Measurements from ENCODE around the gene MAB21L4. TPM values are rescaled to one million over a fixed set of nuclear protein-coding genes. Genes with fewer than 3 reads are reported as not detected.

MAB21L4 gene
- polyA plus RNA-seq, 2 donors, result 181 to 254 TPM

GRCh38 chr2:240903191-240904060 is 7.5 kb upstream of the MAB21L4 start:
- no peak overlapping the region for H3K27ac ChIP-seq (ENCODE audit: low read depth in 2 of 2, low read length in 1 of 2)
- no peaks in the 10 kb centered on the region for H3K27me3 ChIP-seq (ENCODE audit: control insufficient read depth in 1 of 2, insufficient read depth in 2 of 2, low read length in 2 of 2)
- H3K4me3 ChIP-seq (ENCODE audit: low read depth in 1 of 2, low read length in 2 of 2), result no peak overlapping the region
- H3K36me3 ChIP-seq (ENCODE audit: control insufficient read depth in 2 of 2, insufficient read depth in 2 of 2, low read length in 1 of 2), result no peaks in the 10 kb centered on the region
- H3K9me3 ChIP-seq (ENCODE audit: control insufficient read depth in 2 of 2, insufficient read depth in 1 of 2, low read depth in 1 of 2, low read length in 1 of 2), result no peaks in the 10 kb centered on the region
- WGBS, 2 donors, result 85 to 87% methylated on average over 33 to 34 of the region's 34 CpGs
- H3K4me1 ChIP-seq (ENCODE audit: control insufficient read depth in 2 of 2, insufficient read depth in 2 of 2, low read length in 1 of 2), result peaks cover 11 to 27% of the 10 kb centered on the region in 2 donors

- Histone ChIP-seq H3K9me3 (ENCODE audit: control insufficient read depth in 2 of 2, insufficient read depth in 1 of 2, low read depth in 1 of 2, low read length in 1 of 2) (no peaks in the 10 kb centered on the region), H3K36me3 (ENCODE audit: control insufficient read depth in 2 of 2, insufficient read depth in 2 of 2, low read length in 1 of 2) (no peaks in the 10 kb centered on the region), H3K4me3 (ENCODE audit: low read depth in 1 of 2, low read length in 2 of 2) (no peak overlapping the region), H3K4me1 (ENCODE audit: control insufficient read depth in 2 of 2, insufficient read depth in 2 of 2, low read length in 1 of 2) (peaks cover 11 to 34% of the 10 kb centered on the region in 2 donors), H3K27ac (ENCODE audit: low read depth in 2 of 2, low read length in 1 of 2) (no peak overlapping the region), H3K27me3 (ENCODE audit: control insufficient read depth in 1 of 2, insufficient read depth in 2 of 2, low read length in 2 of 2) (no peaks in the 10 kb centered on the region)
- 55 to 62% methylated on average over 7 of the region's 7 CpGs for WGBS, 2 donors
These were observed 6.7 kb upstream of the MAB21L4 start for GRCh38 chr2:240902615-240903041.

GRCh38 chr2:240901986-240902614 is 6.1 kb upstream of the MAB21L4 start:
- 83 to 88% methylated on average over 13 to 14 of the region's 14 CpGs for WGBS, 2 donors
- no peak overlapping the region for H3K27ac ChIP-seq (ENCODE audit: low read depth in 2 of 2, low read length in 1 of 2)
- peaks cover 11 to 34% of the 10 kb centered on the region in 2 donors for H3K4me1 ChIP-seq (ENCODE audit: control insufficient read depth in 2 of 2, insufficient read depth in 2 of 2, low read length in 1 of 2)
- H3K4me3 ChIP-seq (ENCODE audit: low read depth in 1 of 2, low read length in 2 of 2), result no peak overlapping the region
- no peaks in the 10 kb centered on the region for H3K27me3 ChIP-seq (ENCODE audit: control insufficient read depth in 1 of 2, insufficient read depth in 2 of 2, low read length in 2 of 2)
- H3K36me3 ChIP-seq (ENCODE audit: control insufficient read depth in 2 of 2, insufficient read depth in 2 of 2, low read length in 1 of 2), result no peaks in the 10 kb centered on the region
- H3K9me3 ChIP-seq (ENCODE audit: control insufficient read depth in 2 of 2, insufficient read depth in 1 of 2, low read depth in 1 of 2, low read length in 1 of 2), result no peaks in the 10 kb centered on the region

- H3K4me3 ChIP-seq (ENCODE audit: low read depth in 1 of 2, low read length in 2 of 2), result no peak overlapping the region
- 88 to 89% methylated on average over 27 of the region's 27 CpGs for WGBS, 2 donors
- H3K4me1 ChIP-seq (ENCODE audit: control insufficient read depth in 2 of 2, insufficient read depth in 2 of 2, low read length in 1 of 2), result peaks cover 10 to 33% of the 10 kb centered on the region in 2 donors
- peaks cover 0 to 4% of the 10 kb centered on the region in 2 donors for H3K36me3 ChIP-seq (ENCODE audit: control insufficient read depth in 2 of 2, insufficient read depth in 2 of 2, low read length in 1 of 2)
- H3K27me3 ChIP-seq (ENCODE audit: control insufficient read depth in 1 of 2, insufficient read depth in 2 of 2, low read length in 2 of 2), result no peaks in the 10 kb centered on the region
- no peak overlapping the region for H3K27ac ChIP-seq (ENCODE audit: low read depth in 2 of 2, low read length in 1 of 2)
- no peaks in the 10 kb centered on the region for H3K9me3 ChIP-seq (ENCODE audit: control insufficient read depth in 2 of 2, insufficient read depth in 1 of 2, low read depth in 1 of 2, low read length in 1 of 2)
These were observed 4.3 kb upstream of the MAB21L4 start for GRCh38 chr2:240900141-240900860.

- peaks cover 8 to 36% of the 10 kb centered on the region in 2 donors for H3K4me1 ChIP-seq (ENCODE audit: control insufficient read depth in 2 of 2, insufficient read depth in 2 of 2, low read length in 1 of 2)
- H3K9me3 ChIP-seq (ENCODE audit: control insufficient read depth in 2 of 2, insufficient read depth in 1 of 2, low read depth in 1 of 2, low read length in 1 of 2), result no peaks in the 10 kb centered on the region
- H3K4me3 ChIP-seq (ENCODE audit: low read depth in 1 of 2, low read length in 2 of 2), result no peak overlapping the region
- H3K36me3 ChIP-seq (ENCODE audit: control insufficient read depth in 2 of 2, insufficient read depth in 2 of 2, low read length in 1 of 2), result peaks cover 0 to 11% of the 10 kb centered on the region in 2 donors
- peak overlapping the region in 1 of 2 donors; percentile 99 for H3K27ac ChIP-seq (ENCODE audit: low read depth in 2 of 2, low read length in 1 of 2)
- H3K27me3 ChIP-seq (ENCODE audit: control insufficient read depth in 1 of 2, insufficient read depth in 2 of 2, low read length in 2 of 2), result no peaks in the 10 kb centered on the region
- 90% methylated on average over 19 of the region's 19 CpGs for WGBS, 2 donors
These were observed 3.5 kb upstream of the MAB21L4 start for GRCh38 chr2:240899468-240899865.

- H3K36me3 ChIP-seq (ENCODE audit: control insufficient read depth in 2 of 2, insufficient read depth in 2 of 2, low read length in 1 of 2), result peaks cover 0 to 11% of the 10 kb centered on the region in 2 donors
- H3K4me3 ChIP-seq (ENCODE audit: low read depth in 1 of 2, low read length in 2 of 2), result peak overlapping the region; percentile 19 to 29
- H3K4me1 ChIP-seq (ENCODE audit: control insufficient read depth in 2 of 2, insufficient read depth in 2 of 2, low read length in 1 of 2), result peaks cover 8 to 36% of the 10 kb centered on the region in 2 donors
- WGBS, 2 donors, result 56 to 69% methylated on average over 23 of the region's 23 CpGs
- H3K9me3 ChIP-seq (ENCODE audit: control insufficient read depth in 2 of 2, insufficient read depth in 1 of 2, low read depth in 1 of 2, low read length in 1 of 2), result no peaks in the 10 kb centered on the region
- no peaks in the 10 kb centered on the region for H3K27me3 ChIP-seq (ENCODE audit: control insufficient read depth in 1 of 2, insufficient read depth in 2 of 2, low read length in 2 of 2)
- H3K27ac ChIP-seq (ENCODE audit: low read depth in 2 of 2, low read length in 1 of 2), result peak overlapping the region; percentile 95 to 99
These were observed 2.9 kb upstream of the MAB21L4 start for GRCh38 chr2:240898731-240899467.

GRCh38 chr2:240898108-240898730 is 2.3 kb upstream of the MAB21L4 start:
- H3K4me1 ChIP-seq (ENCODE audit: control insufficient read depth in 2 of 2, insufficient read depth in 2 of 2, low read length in 1 of 2), result peaks cover 8 to 36% of the 10 kb centered on the region in 2 donors
- H3K9me3 ChIP-seq (ENCODE audit: control insufficient read depth in 2 of 2, insufficient read depth in 1 of 2, low read depth in 1 of 2, low read length in 1 of 2), result no peaks in the 10 kb centered on the region
- WGBS, 2 donors, result 41 to 54% methylated on average over 17 of the region's 17 CpGs
- H3K36me3 ChIP-seq (ENCODE audit: control insufficient read depth in 2 of 2, insufficient read depth in 2 of 2, low read length in 1 of 2), result peaks cover 0 to 11% of the 10 kb centered on the region in 2 donors
- H3K27me3 ChIP-seq (ENCODE audit: control insufficient read depth in 1 of 2, insufficient read depth in 2 of 2, low read length in 2 of 2), result no peaks in the 10 kb centered on the region
- peak overlapping the region; percentile 95 to 99 for H3K27ac ChIP-seq (ENCODE audit: low read depth in 2 of 2, low read length in 1 of 2)
- H3K4me3 ChIP-seq (ENCODE audit: low read depth in 1 of 2, low read length in 2 of 2), result peak overlapping the region; percentile 19 to 29

GRCh38 chr2:240896871-240897692 is 1.1 kb upstream of the MAB21L4 start:
- Histone ChIP-seq H3K9me3 (ENCODE audit: control insufficient read depth in 2 of 2, insufficient read depth in 1 of 2, low read depth in 1 of 2, low read length in 1 of 2) (no peaks in the 10 kb centered on the region), H3K27me3 (ENCODE audit: control insufficient read depth in 1 of 2, insufficient read depth in 2 of 2, low read length in 2 of 2) (no peaks in the 10 kb centered on the region), H3K27ac (ENCODE audit: low read depth in 2 of 2, low read length in 1 of 2) (peak overlapping the region; percentile 95 to 99), H3K4me3 (ENCODE audit: low read depth in 1 of 2, low read length in 2 of 2) (peak overlapping the region; percentile 23 to 82), H3K36me3 (ENCODE audit: control insufficient read depth in 2 of 2, insufficient read depth in 2 of 2, low read length in 1 of 2) (peaks cover 0 to 11% of the 10 kb centered on the region in 2 donors), H3K4me1 (ENCODE audit: control insufficient read depth in 2 of 2, insufficient read depth in 2 of 2, low read length in 1 of 2) (peaks cover 8 to 36% of the 10 kb centered on the region in 2 donors)
- 45 to 60% methylated on average over 23 of the region's 23 CpGs for WGBS, 2 donors

All from esophagus (tissue), 2 donors.